Parathyroid adenoma (tissue), 2 donors: Measurements from ENCODE around the gene DLG1.

Experiments used
- H2AFZ ChIP-seq: fragments of 300-600 bp; sonication (generic); one replicate; pipeline ENCODE4 v1.7.0; 2017; ENCODE audit warnings: antibody characterized with exemption, mild to moderate bottlenecking
- H3K27ac ChIP-seq: fragments of 300-600 bp; sonication (generic); one replicate; pipeline ENCODE4 v1.7.0; 2017
- H3K27me3 ChIP-seq: fragments of 300-600 bp; sonication (generic); one replicate; pipeline ENCODE4 v1.7.0; 2017; ENCODE audit warnings: low read length; ENCODE audit not compliant: control insufficient read depth, insufficient read depth
- H3K36me3 ChIP-seq: fragments of 300-600 bp; sonication (generic); one replicate; pipeline ENCODE4 v1.7.0; 2017; ENCODE audit warnings: low read length; ENCODE audit not compliant: control insufficient read depth, insufficient read depth
- H3K4me1 ChIP-seq: fragments of 300-600 bp; sonication (generic); one replicate; pipeline ENCODE4 v1.7.0; 2017; ENCODE audit warnings: control low read depth
- H3K4me2 ChIP-seq: fragments of 300-600 bp; sonication (generic); one replicate; pipeline ENCODE4 v1.7.0; 2017; ENCODE audit warnings: low read length
- H3K4me3 ChIP-seq: fragments of 300-600 bp; sonication (generic); one replicate; pipeline ENCODE4 v1.7.0; 2017; ENCODE audit warnings: low read depth, low read length
- H3K79me2 ChIP-seq: fragments of 300-600 bp; sonication (generic); one replicate; pipeline ENCODE4 v1.7.0; 2017; ENCODE audit warnings: control low read depth
- H3K9ac ChIP-seq: fragments of 300-600 bp; sonication (generic); one replicate; pipeline ENCODE4 v1.7.0; 2017; ENCODE audit warnings: mild to moderate bottlenecking
- H3K9me3 ChIP-seq: fragments of 300-600 bp; sonication (generic); one replicate; pipeline ENCODE4 v1.7.0; 2017; ENCODE audit warnings: low read length; ENCODE audit not compliant: control insufficient read depth
- TF ChIP-seq, protein P1 (sequence below): fragments of 300-600 bp; sonication (generic); IDR thresholded peaks from one replicate; pipeline ENCODE4 v1.7.0; 2017; ENCODE audit warnings: antibody characterized with exemption, mild to moderate bottlenecking
- donor health status: primary hyperparathyroidism.

DLG1 gene

DNA sequence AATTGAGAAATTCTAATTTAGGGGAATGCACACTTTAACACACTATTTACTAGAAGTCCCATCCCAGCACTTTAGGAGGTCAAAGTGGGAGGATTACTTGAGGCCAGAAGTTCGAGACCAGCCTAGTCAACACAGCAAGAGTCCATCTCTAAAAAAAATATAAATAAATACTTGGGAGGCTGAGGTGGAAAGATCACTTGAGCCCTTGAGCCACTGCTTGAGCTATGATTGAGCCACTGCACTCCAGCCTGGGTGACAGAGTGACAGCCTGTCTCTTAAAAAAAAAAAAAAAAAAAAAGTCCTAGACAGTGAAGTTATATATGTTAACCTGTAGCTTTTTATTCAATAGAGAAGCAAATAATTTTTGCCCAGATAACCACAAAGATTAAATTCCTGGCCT is 69.2 kb downstream of the DLG1 start:
- no peak overlapping the region for H3K9ac ChIP-seq
- no peaks in the 10 kb centered on the region for H3K4me1 ChIP-seq
- H3K9me3 ChIP-seq, result no peaks in the 10 kb centered on the region

DNA sequence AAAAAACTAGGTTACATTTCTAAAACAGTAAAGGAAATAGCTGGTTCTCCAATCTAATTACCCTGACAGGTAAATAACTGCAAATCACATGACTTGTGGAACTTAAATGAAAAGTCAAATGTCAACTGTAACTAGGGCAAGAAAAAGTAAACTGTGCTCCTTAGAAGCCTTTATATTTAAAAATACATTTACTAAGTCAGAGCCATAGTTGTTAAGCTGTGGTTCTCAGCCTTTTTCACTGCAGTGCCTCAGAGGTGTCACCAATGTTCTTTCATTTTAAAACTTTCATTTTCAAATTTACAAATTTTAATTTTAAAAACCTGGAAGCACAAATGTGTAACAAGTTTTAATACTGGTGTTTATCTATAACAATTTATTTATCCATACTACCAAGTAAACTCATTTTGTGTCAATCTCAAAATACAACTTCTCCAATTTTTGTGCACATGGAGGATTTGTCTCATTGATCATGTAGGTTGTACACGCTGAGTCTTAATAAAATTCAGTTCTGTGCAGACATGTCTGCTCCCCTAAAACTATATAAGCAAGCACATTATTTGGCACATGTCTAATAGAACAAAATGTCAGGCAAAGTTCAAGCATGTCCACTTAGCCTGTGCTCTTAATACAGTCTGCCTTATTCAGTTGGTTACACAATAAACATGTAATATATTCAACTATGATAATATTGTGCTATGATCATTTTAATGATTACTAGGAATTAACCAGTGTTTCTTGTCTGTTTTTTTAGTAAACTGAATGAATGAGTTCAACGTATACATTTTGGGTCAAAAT is 70.4 kb downstream of the DLG1 start:
- Histone ChIP-seq H3K9me3 (no peaks in the 10 kb centered on the region), H3K36me3 (no peaks in the 10 kb centered on the region), H3K4me2 (no peak overlapping the region), H3K4me1 (no peaks in the 10 kb centered on the region), H3K4me3 (no peak overlapping the region), H2AFZ (no peak overlapping the region), H3K9ac (no peak overlapping the region), H3K27ac (no peak overlapping the region), H3K27me3 (no peaks in the 10 kb centered on the region), H3K79me2 (peaks cover 4% of the 10 kb centered on the region)
- TF ChIP-seq, protein P1, sequence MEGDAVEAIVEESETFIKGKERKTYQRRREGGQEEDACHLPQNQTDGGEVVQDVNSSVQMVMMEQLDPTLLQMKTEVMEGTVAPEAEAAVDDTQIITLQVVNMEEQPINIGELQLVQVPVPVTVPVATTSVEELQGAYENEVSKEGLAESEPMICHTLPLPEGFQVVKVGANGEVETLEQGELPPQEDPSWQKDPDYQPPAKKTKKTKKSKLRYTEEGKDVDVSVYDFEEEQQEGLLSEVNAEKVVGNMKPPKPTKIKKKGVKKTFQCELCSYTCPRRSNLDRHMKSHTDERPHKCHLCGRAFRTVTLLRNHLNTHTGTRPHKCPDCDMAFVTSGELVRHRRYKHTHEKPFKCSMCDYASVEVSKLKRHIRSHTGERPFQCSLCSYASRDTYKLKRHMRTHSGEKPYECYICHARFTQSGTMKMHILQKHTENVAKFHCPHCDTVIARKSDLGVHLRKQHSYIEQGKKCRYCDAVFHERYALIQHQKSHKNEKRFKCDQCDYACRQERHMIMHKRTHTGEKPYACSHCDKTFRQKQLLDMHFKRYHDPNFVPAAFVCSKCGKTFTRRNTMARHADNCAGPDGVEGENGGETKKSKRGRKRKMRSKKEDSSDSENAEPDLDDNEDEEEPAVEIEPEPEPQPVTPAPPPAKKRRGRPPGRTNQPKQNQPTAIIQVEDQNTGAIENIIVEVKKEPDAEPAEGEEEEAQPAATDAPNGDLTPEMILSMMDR, result no peak

More for the DNA sequence above, 69.2 kb downstream of the DLG1 start:
- Histone ChIP-seq H2AFZ (no peak overlapping the region), H3K4me3 (no peak overlapping the region), H3K27ac (no peak overlapping the region), H3K36me3 (no peaks in the 10 kb centered on the region), H3K79me2 (peaks cover 12% of the 10 kb centered on the region), H3K27me3 (no peaks in the 10 kb centered on the region), H3K4me2 (no peak overlapping the region)
- TF ChIP-seq, protein P1, result no peak

DNA sequence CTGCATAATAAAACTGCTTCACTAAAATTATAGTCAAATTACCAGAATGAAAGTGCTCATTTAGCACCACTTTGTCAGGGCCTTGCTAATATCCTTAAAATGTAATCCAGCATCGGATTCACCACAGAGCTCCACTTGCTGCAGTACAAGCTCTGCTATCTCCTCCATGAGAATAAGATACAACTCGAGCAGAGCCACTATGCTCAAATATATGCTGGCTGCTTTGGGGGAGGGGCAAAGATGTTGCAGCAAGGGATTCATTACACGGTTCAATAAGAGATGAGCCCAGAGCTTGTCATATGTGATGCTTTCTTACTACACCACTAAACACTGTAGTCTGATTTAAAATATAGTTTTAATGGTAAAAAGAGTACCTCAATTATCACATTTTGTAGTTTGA is 72.2 kb downstream of the DLG1 start:
- Histone ChIP-seq H3K79me2 (peaks cover 4% of the 10 kb centered on the region), H3K27me3 (no peaks in the 10 kb centered on the region), H3K27ac (no peak overlapping the region), H3K36me3 (no peaks in the 10 kb centered on the region), H3K4me3 (no peak overlapping the region), H2AFZ (no peak overlapping the region), H3K9me3 (no peaks in the 10 kb centered on the region), H3K9ac (no peak overlapping the region), H3K4me2 (no peak overlapping the region), H3K4me1 (no peaks in the 10 kb centered on the region)
- TF ChIP-seq, protein P1, result no peak

DNA sequence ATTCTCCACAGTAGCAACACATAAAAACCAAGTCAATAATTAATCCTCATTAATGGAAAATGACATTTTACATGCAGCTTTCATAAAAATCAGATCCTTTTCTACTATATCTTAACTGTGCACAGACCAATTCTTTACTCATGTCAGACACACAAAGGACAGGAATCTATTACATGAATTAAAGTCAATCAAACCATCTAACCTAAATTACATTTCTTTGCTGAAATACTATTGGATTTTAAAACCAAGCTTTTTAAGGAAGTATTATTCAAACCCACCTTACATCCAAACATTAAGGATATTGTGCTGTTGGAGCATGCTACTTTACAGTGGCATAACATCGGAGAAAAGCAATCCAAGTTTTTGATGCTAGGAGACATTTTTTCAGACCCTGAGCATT is 72.8 kb downstream of the DLG1 start:
- H2AFZ ChIP-seq, result no peak overlapping the region
- no peak overlapping the region for H3K27ac ChIP-seq
- no peaks in the 10 kb centered on the region for H3K36me3 ChIP-seq
- H3K4me2 ChIP-seq, result no peak overlapping the region
- TF ChIP-seq, protein P1, result no peak
- peaks cover 4% of the 10 kb centered on the region for H3K79me2 ChIP-seq
- no peaks in the 10 kb centered on the region for H3K9me3 ChIP-seq
- H3K27me3 ChIP-seq, result no peaks in the 10 kb centered on the region
- H3K4me3 ChIP-seq, result no peak overlapping the region
- no peak overlapping the region for H3K9ac ChIP-seq
- no peaks in the 10 kb centered on the region for H3K4me1 ChIP-seq

DNA sequence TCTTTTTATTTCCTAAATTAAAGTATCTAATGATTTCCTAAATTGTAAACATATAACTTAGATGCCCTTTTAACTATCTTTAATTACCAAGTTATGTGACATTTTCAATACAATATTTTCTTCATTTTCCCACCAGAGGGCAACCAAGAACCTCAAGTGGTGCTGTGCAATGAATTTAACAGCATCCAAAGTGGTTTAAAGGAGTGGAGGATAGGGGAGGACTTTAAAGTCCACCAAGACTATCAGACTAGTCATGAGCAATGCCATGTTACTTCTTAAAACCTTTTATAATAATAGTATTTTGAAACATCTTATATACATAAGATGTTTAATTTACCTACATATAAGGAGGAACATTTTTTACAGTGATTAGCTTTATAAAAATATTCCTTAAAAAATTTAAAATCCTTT is 74.4 kb downstream of the DLG1 start:
- no peaks in the 10 kb centered on the region for H3K9me3 ChIP-seq
- H3K4me1 ChIP-seq, result no peaks in the 10 kb centered on the region
- H3K36me3 ChIP-seq, result no peaks in the 10 kb centered on the region
- no peak overlapping the region for H3K4me2 ChIP-seq
- no peaks in the 10 kb centered on the region for H3K27me3 ChIP-seq
- no peak overlapping the region for H3K9ac ChIP-seq
- H3K79me2 ChIP-seq, result peaks cover 4% of the 10 kb centered on the region
- TF ChIP-seq, protein P1, result peak; percentile 54
- no peak overlapping the region for H2AFZ ChIP-seq
- H3K4me3 ChIP-seq, result no peak overlapping the region
- H3K27ac ChIP-seq, result no peak overlapping the region
